Activated CD4-positive, alpha-beta T cell treated with anti-CD3 and anti-CD28 coated beads for 36 hours (primary cell): Measurements from ENCODE around the gene AP3B2. TPM values are rescaled to one million over a fixed set of nuclear protein-coding genes. Genes with fewer than 3 reads are reported as not detected.
"Not testable (repeated sequence)": the region's sequence is repeated elsewhere in the genome, so short reads cannot be mapped to it uniquely, and the experiment has no call there.

Source experiments
- ATAC-seq: fragments of 200-7000 bp; cut with Tn5 transposase; one replicate; pipeline ENCODE4 v1.10.0; 2021; ENCODE audit warnings: mild to moderate bottlenecking, moderate library complexity
- CTCF ChIA-PET: fragments of 350-600 bp; sonication (Branson Sonifier 250); formaldehyde crosslinking; loops from one replicate; lab custom pipeline; 2021; ENCODE audit warnings: antibody characterized with exemption; lab: Charles Lee
- POLR2A ChIA-PET: fragments of 350-600 bp; sonication (Branson Sonifier 250); formaldehyde crosslinking; loops from one replicate; lab custom pipeline; 2021; ENCODE audit warnings: antibody characterized with exemption, inconsistent platforms; lab: Charles Lee
- DNase-seq: peaks from one replicate; pipeline ENCODE4 v3.0.0-alpha.2; 2020
- H3K27ac Mint-ChIP-seq: one replicate; pipeline ENCODE4 v1.8.0; 2021; ENCODE audit warnings: mixed read lengths
- H3K27me3 Mint-ChIP-seq: one replicate; pipeline ENCODE4 v1.8.0; 2021; ENCODE audit warnings: mixed read lengths
- H3K36me3 Mint-ChIP-seq: one replicate; pipeline ENCODE4 v1.8.0; 2021; ENCODE audit warnings: low read depth, mixed read lengths
- H3K4me1 Mint-ChIP-seq: one replicate; pipeline ENCODE4 v1.8.0; 2021; ENCODE audit warnings: mixed read lengths
- H3K4me3 Mint-ChIP-seq: one replicate; pipeline ENCODE4 v1.8.0; 2021; ENCODE audit warnings: mild to moderate bottlenecking, moderate library complexity, mixed read lengths
- H3K9me3 Mint-ChIP-seq: one replicate; pipeline ENCODE4 v1.8.0; 2021; ENCODE audit warnings: low read depth, mixed read lengths
- intact Hi-C, 2 experiments: fragments of 100-400 bp; cut with DNase I in 1 of 2; cut with micrococcal nuclease in 1 of 2; formaldehyde crosslinking; loops; one replicate each; pipeline versions ENCODE4 v1.14.2 to v1.15.1; 2022 to 2024; cut with DNase I, micrococcal nuclease
- total RNA-seq, 2 experiments: library from RNA; stranded (reverse); gene quantifications; one replicate each; pipeline ENCODE4 v1.2.3, GENCODE V29; 2021

Gene AP3B2
- total RNA-seq, 2 experiments from 2014 or later, result 0.39 to 0.59 TPM

DNA sequence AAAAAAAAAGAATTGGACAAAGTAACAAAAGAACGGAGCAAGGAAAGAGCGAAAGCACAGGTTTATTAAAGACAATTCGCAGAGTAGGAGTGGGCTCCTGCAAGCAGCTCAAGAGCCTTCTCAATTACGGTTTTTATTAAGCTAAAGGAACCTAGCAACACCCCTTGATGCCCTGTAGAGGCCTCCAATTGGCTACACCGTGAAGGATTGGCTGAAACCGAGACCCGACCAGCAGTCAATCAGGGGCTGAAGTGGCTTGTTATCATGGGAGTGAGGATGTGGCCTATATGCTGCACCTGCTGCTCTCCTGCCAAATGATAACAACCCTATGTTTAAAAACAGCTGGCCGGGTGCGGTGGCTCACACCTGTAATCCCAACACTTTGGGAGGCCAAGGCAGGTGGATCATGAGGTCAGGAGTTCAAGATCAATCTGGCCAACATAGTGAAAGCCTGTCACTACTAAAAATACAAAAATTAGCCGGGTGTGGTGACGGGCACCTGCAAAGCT, 20.4 kb upstream of the AP3B2 start:
- ATAC-seq (no peak), DNase-seq (no peak)
- no peak overlapping the region for H3K4me3 Mint-ChIP-seq
- ChIA-PET CTCF (interaction anchor here (0.5 kb wide), 1 partner anchor 258 kb away, joined by 3 read pairs; no protein-coding TSS in a partner anchor), POLR2A (no interaction called here)
- intact Hi-C loops, result no loop called here
- no peaks in the 10 kb centered on the region for H3K4me1 Mint-ChIP-seq
- H3K27ac Mint-ChIP-seq, result no peak overlapping the region
- H3K9me3 Mint-ChIP-seq, result no peaks in the 10 kb centered on the region
- peaks cover 20% of the 10 kb centered on the region for H3K36me3 Mint-ChIP-seq
- no peaks in the 10 kb centered on the region for H3K27me3 Mint-ChIP-seq

DNA sequence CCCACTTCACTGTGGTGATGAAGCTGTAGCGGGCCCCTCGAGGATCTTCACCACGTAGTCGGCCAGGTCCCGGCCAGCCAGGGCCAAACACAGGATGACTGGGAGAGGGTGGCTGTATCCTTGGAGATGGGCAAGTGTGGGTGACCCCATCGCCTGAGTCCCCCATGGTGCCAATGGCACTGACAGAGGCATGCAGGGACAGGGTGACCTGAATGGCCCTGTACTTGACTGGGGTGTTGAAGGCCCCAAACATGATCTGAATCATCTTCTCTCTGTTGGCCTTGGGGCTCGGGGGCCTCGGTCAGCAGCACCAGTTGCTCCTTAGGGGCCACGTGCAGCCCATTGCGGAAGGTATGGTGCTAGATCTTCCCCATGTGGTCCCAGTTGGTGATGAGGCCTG, 17.1 kb upstream of the AP3B2 start:
- no peaks in the 10 kb centered on the region for H3K4me1 Mint-ChIP-seq
- no peaks in the 10 kb centered on the region for H3K9me3 Mint-ChIP-seq
- ATAC-seq (no peak), DNase-seq (no peak)
- ChIA-PET CTCF (no interaction called here), POLR2A (no interaction called here)
- H3K4me3 Mint-ChIP-seq, result no peak overlapping the region
- intact Hi-C loops, result no loop called here
- H3K27me3 Mint-ChIP-seq, result peaks cover 2% of the 10 kb centered on the region
- H3K36me3 Mint-ChIP-seq, result peaks cover 10% of the 10 kb centered on the region
- no peak overlapping the region for H3K27ac Mint-ChIP-seq

DNA sequence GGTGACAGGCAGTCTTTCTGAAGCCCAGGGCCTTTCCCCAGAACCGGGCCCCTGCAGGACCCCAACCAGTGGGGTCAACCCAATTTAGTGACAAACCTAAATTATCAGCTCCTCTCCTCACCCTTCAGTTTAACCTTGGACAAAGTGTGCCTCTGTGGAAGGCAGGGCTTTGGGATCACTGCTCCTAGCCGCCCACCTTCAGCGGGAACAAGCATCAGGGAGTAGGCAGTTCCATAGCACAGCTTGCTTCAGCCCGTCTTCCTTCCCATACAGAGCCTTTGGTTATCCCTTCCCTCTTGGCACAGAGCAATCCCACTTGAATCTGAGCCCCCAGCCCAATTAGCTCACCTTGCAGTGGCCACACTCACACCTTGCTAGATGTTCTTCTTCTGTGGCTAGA, 5.3 kb upstream of the AP3B2 start:
- Mint-ChIP-seq H3K4me3 (no peak overlapping the region), H3K9me3 (peaks cover 5% of the 10 kb centered on the region), H3K27me3 (peaks cover 18% of the 10 kb centered on the region), H3K36me3 (peaks cover 3% of the 10 kb centered on the region), H3K4me1 (no peaks in the 10 kb centered on the region), H3K27ac (no peak overlapping the region)
- intact Hi-C loops, result no loop called here
- ChIA-PET POLR2A (no interaction called here), CTCF (interaction anchor here (1.4 kb wide), 1 partner anchor 37 kb away, joined by 6 read pairs; no protein-coding TSS in a partner anchor)
- ATAC-seq (no peak), DNase-seq (no peak)

DNA sequence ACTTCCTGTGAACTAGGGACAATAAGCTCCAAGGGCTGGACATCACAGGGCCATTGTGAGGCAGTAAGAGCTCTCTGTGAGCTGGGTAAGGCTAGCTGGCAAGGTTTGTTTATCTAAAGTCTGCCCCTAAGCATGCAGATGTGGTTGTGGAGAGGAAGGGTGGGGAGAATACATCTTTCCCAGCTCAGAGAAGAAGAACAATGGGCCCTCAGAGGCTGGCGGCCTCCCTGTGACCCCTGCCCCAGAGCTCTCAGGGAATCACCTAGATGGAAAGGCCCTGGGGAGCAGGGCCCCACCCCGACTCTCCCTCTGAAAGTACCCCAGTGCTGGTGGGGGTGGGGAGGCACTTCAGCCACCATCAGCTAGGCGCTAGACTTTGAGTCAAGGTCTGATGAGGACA, 4.3 kb upstream of the AP3B2 start:
- no peak overlapping the region for H3K27ac Mint-ChIP-seq
- ATAC-seq (no peak), DNase-seq (no peak)
- peaks cover 5% of the 10 kb centered on the region for H3K9me3 Mint-ChIP-seq
- H3K27me3 Mint-ChIP-seq, result peaks cover 18% of the 10 kb centered on the region
- ChIA-PET POLR2A (interaction anchor here (1.1 kb wide), 1 partner anchor 174 kb away, joined by 3 read pairs; the partner anchor contains the start of gene RPS17), CTCF (interaction anchor here (0.5 to 1.4 kb wide), 4 partner anchors 22 to 296 kb away, joined by 3 to 6 read pairs (median 4); no protein-coding TSS in a partner anchor)
- intact Hi-C loops, result no loop called here
- H3K4me1 Mint-ChIP-seq, result no peaks in the 10 kb centered on the region
- H3K36me3 Mint-ChIP-seq, result peaks cover 3% of the 10 kb centered on the region
- no peak overlapping the region for H3K4me3 Mint-ChIP-seq

DNA sequence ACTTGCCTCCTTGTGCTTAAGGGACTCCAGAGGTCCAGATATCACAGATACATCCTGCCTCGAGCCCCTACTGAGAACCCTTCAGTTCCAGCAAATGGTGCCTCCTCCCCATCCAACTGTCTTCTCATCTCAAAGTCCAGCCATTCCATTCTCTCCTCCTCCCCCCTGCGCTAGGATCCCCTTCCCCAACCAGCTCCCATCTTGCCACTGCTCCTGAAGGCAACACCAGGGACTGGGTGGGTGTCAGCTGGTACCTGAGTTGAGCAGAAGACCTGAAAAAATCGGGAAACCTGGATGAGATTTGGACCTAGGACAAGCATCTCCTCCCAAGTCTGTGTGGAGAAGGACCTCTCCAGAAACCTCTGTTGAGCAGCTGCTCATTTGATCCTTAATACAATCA, 2.4 kb upstream of the AP3B2 start:
- ATAC-seq (no peak), DNase-seq (no peak)
- H3K27me3 Mint-ChIP-seq, result peaks cover 16% of the 10 kb centered on the region
- H3K4me1 Mint-ChIP-seq, result no peaks in the 10 kb centered on the region
- no peak overlapping the region for H3K27ac Mint-ChIP-seq
- intact Hi-C loops, result no loop called here
- H3K4me3 Mint-ChIP-seq, result no peak overlapping the region
- CTCF ChIA-PET, result interaction anchor here (0.7 kb wide), 1 partner anchor 933 kb away, joined by 3 read pairs; no protein-coding TSS in a partner anchor
- no peaks in the 10 kb centered on the region for H3K36me3 Mint-ChIP-seq
- POLR2A ChIA-PET, result no interaction called here
- peaks cover 3% of the 10 kb centered on the region for H3K9me3 Mint-ChIP-seq

DNA sequence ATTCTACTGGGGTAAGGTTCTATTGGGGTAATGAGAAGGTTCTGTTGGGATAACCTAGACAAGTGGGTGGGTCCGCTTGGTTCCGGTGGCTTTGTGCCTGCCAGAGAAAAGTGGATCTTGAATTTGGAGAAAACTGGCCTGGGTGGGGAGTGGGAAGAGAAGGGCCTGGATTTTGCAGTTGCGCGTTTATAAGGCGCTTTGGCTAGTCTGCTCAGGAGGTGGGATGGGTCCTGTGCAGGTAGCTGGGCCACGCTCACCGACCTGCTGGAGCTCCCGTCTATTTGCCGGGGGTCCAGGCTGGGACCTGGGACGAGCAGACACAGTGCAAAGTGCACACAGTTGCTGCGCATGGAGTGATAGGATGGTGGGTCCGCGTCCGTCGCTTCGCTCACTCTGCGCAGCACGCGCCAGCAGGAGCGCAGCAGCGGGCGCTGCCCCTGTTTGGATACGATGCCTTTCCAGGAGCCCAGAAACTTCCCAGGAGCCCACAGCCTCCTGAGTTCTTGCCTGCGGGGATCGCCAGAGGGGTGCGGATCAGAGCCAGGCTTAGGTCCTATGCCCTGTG, 1.3 kb upstream of the AP3B2 start:
- Mint-ChIP-seq H3K27me3 (peaks cover 16% of the 10 kb centered on the region), H3K27ac (no peak overlapping the region), H3K4me3 (no peak overlapping the region), H3K4me1 (no peaks in the 10 kb centered on the region), H3K9me3 (no peaks in the 10 kb centered on the region), H3K36me3 (no peaks in the 10 kb centered on the region)
- ATAC-seq (no peak), DNase-seq (no peak)
- POLR2A ChIA-PET, result no interaction called here
- CTCF ChIA-PET, result interaction anchor here (0.6 kb wide), 1 partner anchor 12 kb away, joined by 3 read pairs; no protein-coding TSS in a partner anchor
- intact Hi-C loops, result no loop called here

DNA sequence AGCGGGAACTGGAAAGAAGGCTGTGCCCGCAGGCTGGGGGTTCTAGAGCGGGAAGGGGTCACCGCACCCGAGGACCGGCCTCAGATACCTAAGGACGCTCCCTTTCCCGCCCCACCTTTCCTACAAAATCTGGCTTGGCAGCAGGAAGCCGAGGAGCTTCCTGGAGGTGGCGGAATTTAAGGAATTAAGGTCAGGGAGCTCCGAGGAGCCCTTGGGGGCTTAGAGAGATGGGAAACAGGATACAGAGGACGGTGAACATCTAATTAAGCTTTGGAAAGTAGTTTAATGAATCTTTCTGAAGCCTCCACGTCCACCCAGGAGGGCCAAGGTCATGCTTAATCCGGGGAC, 507 bp upstream of the AP3B2 start:
- ATAC-seq (no peak), DNase-seq (no peak)
- H3K4me1 Mint-ChIP-seq, result no peaks in the 10 kb centered on the region
- H3K27me3 Mint-ChIP-seq, result peaks cover 16% of the 10 kb centered on the region
- peak overlapping the region; percentile 52 for H3K4me3 Mint-ChIP-seq
- CTCF ChIA-PET, result no interaction called here
- intact Hi-C loops, result no loop called here
- no peaks in the 10 kb centered on the region for H3K9me3 Mint-ChIP-seq
- no peaks in the 10 kb centered on the region for H3K36me3 Mint-ChIP-seq
- H3K27ac Mint-ChIP-seq, result no peak overlapping the region
- POLR2A ChIA-PET, result interaction anchor here (0.6 to 0.7 kb wide), 2 partner anchors 104 to 170 kb away, joined by 3 read pairs; partner anchors contain the start of gene RPS17

DNA sequence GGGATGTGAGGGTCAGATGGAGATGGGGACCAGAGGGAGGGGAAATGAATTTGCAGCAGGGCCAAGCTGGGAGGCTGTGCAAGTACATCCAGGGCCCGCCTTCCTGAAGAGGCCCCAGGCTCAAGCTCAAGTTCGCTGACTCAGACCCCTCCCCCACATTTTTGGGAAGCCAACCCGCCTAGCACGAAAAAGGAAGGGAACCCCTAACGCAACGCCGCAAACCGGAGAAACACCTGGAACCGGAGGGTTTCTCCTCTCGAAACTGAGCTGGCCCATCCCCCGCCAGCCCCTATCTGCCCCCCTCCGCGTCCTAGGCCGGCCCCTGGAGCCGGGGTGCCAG, 624 bp downstream of the AP3B2 start:
- peaks cover 15% of the 10 kb centered on the region for H3K27me3 Mint-ChIP-seq
- no peaks in the 10 kb centered on the region for H3K9me3 Mint-ChIP-seq
- DNase-seq (peak; percentile 39), ATAC-seq (no peak)
- H3K36me3 Mint-ChIP-seq, result no peaks in the 10 kb centered on the region
- H3K4me3 Mint-ChIP-seq, result no peak overlapping the region
- intact Hi-C loops, result loop anchor here (1.0 to 2.0 kb wide), 11 partner anchors 28 to 358 kb away; partner anchors contain the start of genes BTBD1 (in 1 of the 2), C15orf40 (in 1 of the 2), CPEB1 (in 1 of the 2) and RAMAC (in 1 of the 2)
- no peak overlapping the region for H3K27ac Mint-ChIP-seq
- ChIA-PET POLR2A (no interaction called here), CTCF (interaction anchor here (0.5 kb wide), 1 partner anchor 370 kb away, joined by 3 read pairs; no protein-coding TSS in a partner anchor)
- no peaks in the 10 kb centered on the region for H3K4me1 Mint-ChIP-seq

DNA sequence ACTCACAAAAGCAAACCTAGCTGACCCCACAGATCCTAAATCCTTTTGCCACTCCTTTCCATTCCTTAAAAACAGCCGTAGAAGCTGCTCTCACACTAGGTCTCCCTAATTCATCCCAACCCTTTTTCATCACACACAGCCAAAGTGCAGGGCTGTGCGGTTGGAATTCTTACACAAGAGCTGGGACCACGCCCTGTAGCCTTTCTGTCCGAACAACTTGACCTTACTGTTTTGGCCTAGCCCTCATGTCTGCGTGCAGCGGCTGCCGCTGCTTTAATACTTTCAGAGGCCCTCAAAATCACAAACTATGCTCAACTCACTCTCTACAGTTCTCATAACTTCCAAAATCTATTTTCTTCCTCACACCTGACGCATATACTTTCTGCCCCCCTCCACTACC, 3.8 kb downstream of the AP3B2 start:
- H3K4me3 Mint-ChIP-seq, H3K27ac Mint-ChIP-seq, H3K27me3 Mint-ChIP-seq, H3K36me3 Mint-ChIP-seq, H3K4me1 Mint-ChIP-seq, intact Hi-C loops, DNase-seq, ATAC-seq, POLR2A ChIA-PET, H3K9me3 Mint-ChIP-seq: not testable (repeated sequence)
- CTCF ChIA-PET, result interaction anchor here (0.8 kb wide), 1 partner anchor 12 kb away, joined by 3 read pairs; no protein-coding TSS in a partner anchor

DNA sequence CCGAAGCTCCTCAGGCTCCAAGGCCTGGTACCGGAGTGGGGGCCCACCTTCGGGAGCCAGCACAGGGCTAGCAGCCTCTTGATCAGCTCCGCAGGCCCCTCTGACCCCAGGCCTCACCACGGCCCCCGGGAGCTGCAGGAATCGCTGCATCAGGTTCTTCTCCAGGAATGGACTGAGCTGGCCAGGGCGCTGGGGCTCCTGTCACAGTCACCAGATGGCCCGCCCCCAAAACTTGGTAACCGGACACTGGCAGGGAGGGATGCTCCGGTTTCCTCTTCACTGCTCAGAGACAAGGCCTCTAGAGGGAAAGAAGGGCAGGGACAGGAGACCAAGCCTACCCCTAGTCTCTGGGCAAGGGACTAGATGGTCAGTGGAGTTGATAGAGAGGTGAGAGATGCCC, 9.9 kb downstream of the AP3B2 start:
- H3K9me3 Mint-ChIP-seq, result no peaks in the 10 kb centered on the region
- ChIA-PET CTCF (interaction anchor here (0.7 kb wide), 1 partner anchor 11 kb away, joined by 3 read pairs; no protein-coding TSS in a partner anchor), POLR2A (no interaction called here)
- peaks cover 5% of the 10 kb centered on the region for H3K27me3 Mint-ChIP-seq
- intact Hi-C loops, result no loop called here
- no peak overlapping the region for H3K4me3 Mint-ChIP-seq
- DNase-seq (no peak), ATAC-seq (no peak)
- H3K4me1 Mint-ChIP-seq, result no peaks in the 10 kb centered on the region
- no peak overlapping the region for H3K27ac Mint-ChIP-seq
- no peaks in the 10 kb centered on the region for H3K36me3 Mint-ChIP-seq

DNA sequence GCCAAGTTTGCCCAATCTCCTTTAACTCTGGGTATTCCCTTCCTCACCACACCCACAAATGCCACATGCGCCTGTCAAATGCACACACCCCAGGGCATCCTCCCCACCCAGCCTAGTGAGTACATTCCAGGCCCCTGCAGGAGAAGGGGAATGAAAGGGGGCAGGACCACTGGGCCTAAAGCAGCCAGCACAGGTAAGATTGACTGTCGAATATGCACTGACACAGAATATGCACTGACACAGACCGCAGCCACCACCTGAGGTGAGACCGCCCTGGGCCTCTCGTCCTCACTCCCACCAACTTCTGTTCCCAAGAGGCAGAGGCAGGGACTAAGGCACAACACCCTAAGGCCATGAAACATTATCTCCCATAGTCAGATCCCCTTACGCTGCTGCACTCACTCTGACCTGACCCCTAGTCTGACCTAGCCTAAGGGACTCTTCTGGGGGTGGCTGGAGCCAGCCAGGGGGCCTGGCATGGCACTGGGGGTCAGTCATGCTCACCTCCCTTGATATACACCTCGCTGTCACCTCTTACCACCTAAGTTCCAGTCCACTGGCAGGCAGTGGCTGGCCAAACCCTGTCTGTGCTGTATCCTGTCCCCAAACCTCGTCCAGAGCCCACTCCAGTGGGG, 10.8 kb downstream of the AP3B2 start:
- Mint-ChIP-seq H3K4me3 (no peak overlapping the region), H3K9me3 (no peaks in the 10 kb centered on the region), H3K27ac (no peak overlapping the region), H3K36me3 (no peaks in the 10 kb centered on the region), H3K27me3 (peaks cover 5% of the 10 kb centered on the region), H3K4me1 (no peaks in the 10 kb centered on the region)
- DNase-seq, result no peak
- intact Hi-C loops, result no loop called here
- POLR2A ChIA-PET, result no interaction called here
- ATAC-seq, result no peak
- CTCF ChIA-PET, result interaction anchor here (0.7 kb wide), 1 partner anchor 12 kb away, joined by 3 read pairs; no protein-coding TSS in a partner anchor
